BE2C (cell line): ENCODE results near the gene TCF3.

ENCODE experiments used
- DNase-seq: peaks from one replicate; pipeline ENCODE4 v3.0.0-alpha.2; 2020
- H3K27me3 ChIP-seq: fragments of 250-450 bp; sonication (Bioruptor Pico); 2 replicates; pipeline ENCODE4 v1.5.1; 2020; ENCODE audit warnings: mild to moderate bottlenecking
- H3K36me3 ChIP-seq: fragments of 250-450 bp; sonication (Bioruptor Pico); 2 replicates; pipeline ENCODE4 v1.5.1; 2020; ENCODE audit warnings: mild to moderate bottlenecking
- H3K4me1 ChIP-seq: fragments of 250-450 bp; sonication (Bioruptor Pico); 2 replicates; pipeline ENCODE4 v1.5.1; 2020
- H3K4me3 ChIP-seq: 2 replicates; pipeline ENCODE4 v1.5.1; 2011; ENCODE audit warnings: low read depth, low read length
- H3K9me3 ChIP-seq: fragments of 250-450 bp; sonication (Bioruptor Pico); 2 replicates; pipeline ENCODE4 v1.5.1; 2020
- TF ChIP-seq, protein P1 (sequence below): IDR thresholded peaks from 2 replicates; pipeline ENCODE4 v1.5.1; 2012; ENCODE audit warnings: mild to moderate bottlenecking, low read depth, low read length

The TCF3 gene

DNA sequence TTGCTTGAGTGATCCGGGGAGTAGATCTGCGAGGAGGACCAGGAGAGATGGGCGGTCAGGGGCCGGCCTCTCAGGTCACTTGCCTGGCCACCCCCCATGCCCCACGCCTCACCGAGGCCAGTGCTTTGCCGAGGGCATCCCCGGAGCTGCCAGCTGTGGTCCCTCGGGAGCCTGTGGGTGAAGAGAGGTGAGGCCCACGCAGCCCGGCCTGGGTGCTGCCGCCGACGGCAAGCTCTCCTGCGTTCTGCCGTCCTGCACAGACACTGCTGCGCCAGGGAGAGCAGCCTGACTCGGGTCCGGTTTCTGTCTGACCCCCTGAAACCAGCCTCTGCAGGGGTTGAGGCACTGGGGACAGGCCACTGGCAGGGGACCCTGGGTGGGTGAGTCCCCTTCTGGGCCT, 31.4 kb downstream of the TCF3 start:
- Histone ChIP-seq H3K4me3 (no peak overlapping the region), H3K4me1 (no peaks in the 10 kb centered on the region), H3K9me3 (no peaks in the 10 kb centered on the region), H3K36me3 (peaks cover 80% of the 10 kb centered on the region), H3K27me3 (no peaks in the 10 kb centered on the region)
- no peak for DNase-seq
- TF ChIP-seq, protein P1, sequence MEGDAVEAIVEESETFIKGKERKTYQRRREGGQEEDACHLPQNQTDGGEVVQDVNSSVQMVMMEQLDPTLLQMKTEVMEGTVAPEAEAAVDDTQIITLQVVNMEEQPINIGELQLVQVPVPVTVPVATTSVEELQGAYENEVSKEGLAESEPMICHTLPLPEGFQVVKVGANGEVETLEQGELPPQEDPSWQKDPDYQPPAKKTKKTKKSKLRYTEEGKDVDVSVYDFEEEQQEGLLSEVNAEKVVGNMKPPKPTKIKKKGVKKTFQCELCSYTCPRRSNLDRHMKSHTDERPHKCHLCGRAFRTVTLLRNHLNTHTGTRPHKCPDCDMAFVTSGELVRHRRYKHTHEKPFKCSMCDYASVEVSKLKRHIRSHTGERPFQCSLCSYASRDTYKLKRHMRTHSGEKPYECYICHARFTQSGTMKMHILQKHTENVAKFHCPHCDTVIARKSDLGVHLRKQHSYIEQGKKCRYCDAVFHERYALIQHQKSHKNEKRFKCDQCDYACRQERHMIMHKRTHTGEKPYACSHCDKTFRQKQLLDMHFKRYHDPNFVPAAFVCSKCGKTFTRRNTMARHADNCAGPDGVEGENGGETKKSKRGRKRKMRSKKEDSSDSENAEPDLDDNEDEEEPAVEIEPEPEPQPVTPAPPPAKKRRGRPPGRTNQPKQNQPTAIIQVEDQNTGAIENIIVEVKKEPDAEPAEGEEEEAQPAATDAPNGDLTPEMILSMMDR: no peak

DNA sequence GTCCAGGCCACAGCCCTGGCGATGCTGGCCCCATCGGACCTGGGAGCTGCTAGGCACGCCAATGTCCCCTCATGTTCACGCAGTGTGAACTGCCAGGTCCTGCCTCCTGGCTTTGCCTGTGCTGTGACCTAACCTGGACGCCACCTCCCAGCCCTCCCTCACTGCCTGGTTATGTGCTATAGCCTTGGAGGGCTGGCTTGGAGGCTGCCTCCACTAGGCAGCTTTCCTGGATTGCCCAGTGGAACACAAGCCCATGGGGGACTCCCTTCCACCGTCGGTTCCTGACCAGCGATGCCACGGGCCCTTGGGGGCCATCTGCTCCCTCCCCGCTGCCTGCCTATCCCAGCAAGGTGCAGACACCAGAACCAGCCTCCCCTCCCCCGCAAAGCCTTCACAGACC, 31.9 kb downstream of the TCF3 start:
- H3K4me3 ChIP-seq: no peak overlapping the region
- TF ChIP-seq, protein P1: no peak
- H3K27me3 ChIP-seq: no peaks in the 10 kb centered on the region
- H3K36me3 ChIP-seq: peaks cover 80% of the 10 kb centered on the region
- no peaks in the 10 kb centered on the region for H3K4me1 ChIP-seq
- DNase-seq: no peak
- no peaks in the 10 kb centered on the region for H3K9me3 ChIP-seq

DNA sequence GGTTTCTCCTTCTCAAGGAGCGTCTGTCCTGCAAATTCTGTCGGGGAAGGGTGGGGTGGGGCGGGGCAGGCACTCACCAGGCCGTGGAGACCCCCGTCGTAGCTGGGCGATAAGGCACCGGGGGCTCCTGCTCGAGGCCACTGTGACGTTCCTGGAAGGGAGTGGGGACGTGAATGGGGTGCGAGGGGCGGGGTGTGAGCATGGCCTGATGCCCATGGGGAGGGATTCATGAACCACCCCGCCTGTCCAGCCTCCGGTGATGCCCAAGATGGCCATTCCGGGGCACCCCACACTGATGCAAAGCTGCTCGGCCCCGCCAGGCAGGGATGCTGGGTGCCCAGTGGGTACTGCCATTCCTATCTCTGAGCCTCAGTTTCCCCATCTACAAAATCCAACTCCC, 32.7 kb downstream of the TCF3 start:
- TF ChIP-seq, protein P1: no peak
- DNase-seq: no peak
- H3K9me3 ChIP-seq: no peaks in the 10 kb centered on the region
- peaks cover 83% of the 10 kb centered on the region for H3K36me3 ChIP-seq
- H3K4me3 ChIP-seq: no peak overlapping the region
- no peaks in the 10 kb centered on the region for H3K4me1 ChIP-seq
- no peaks in the 10 kb centered on the region for H3K27me3 ChIP-seq

DNA sequence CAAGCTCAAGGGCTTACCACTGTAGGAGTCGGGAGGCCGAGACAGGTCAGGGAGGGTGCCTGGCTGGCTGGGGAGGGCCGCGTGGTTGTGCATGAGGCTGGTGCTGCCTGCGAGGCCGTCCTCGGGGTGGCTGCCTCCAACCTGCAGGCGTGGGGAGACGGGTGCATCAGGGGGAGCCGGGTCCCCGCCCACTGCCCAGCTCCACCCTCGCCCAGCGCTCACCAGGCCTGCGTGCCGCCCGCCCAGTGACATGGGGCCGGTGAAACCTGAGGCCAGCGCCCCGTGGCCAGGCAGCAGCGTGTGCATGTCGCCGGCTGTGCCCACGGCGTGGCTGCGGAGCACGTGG, 33.3 kb downstream of the TCF3 start:
- H3K36me3 ChIP-seq: peaks cover 84% of the 10 kb centered on the region
- no peaks in the 10 kb centered on the region for H3K27me3 ChIP-seq
- TF ChIP-seq, protein P1: no peak
- no peak overlapping the region for H3K4me3 ChIP-seq
- no peaks in the 10 kb centered on the region for H3K9me3 ChIP-seq
- DNase-seq: no peak
- H3K4me1 ChIP-seq: no peaks in the 10 kb centered on the region

DNA sequence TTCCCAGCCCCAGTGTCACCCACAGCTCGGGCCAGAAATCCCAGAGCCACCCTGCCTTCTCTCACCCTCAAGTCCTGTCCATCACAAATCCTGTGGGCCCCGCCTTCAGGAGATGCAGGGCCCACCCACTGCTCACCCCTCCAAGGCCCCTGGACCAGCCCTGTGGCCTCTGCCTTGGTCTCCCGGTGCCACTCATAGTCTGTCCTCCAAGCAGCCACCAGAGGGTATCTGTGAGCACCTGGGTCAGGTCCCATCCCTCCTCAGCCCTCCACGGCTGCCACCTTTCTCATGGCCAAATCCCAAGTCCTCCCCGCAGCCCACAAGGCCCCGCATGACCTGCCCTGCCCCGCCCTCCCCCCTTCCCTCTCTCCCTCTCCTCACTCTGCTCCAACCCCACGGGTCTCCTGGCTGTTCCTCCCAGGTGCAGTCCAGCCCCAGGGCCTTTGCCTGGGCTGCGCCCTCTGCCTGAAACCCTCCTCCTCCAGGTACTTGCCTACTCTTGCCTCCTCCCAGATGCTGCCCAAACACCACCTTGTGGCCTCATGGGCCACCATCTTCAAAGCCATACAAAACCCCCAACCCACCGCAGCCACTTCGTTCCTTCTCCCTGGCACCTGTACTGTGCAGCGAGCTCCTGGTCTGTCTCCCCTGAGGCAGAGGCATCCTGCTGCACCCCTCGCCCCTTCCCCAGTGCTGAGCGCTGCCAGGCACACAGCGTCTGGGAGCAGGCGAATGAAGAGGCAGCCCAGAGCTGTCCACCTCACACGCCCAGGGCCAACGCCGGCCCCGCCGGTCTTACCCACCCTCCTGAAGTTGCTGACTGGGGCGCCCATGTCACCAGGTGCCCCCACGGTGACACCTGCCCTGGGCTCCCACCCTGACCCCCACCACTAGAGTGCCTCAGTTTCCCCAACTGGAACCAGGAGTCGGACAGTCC, 34.0 kb downstream of the TCF3 start:
- Histone ChIP-seq H3K36me3 (peaks cover 83% of the 10 kb centered on the region), H3K27me3 (no peaks in the 10 kb centered on the region), H3K9me3 (no peaks in the 10 kb centered on the region), H3K4me1 (no peaks in the 10 kb centered on the region), H3K4me3 (no peak overlapping the region)
- TF ChIP-seq, protein P1: peak; percentile 55
- DNase-seq: peak; percentile 62

DNA sequence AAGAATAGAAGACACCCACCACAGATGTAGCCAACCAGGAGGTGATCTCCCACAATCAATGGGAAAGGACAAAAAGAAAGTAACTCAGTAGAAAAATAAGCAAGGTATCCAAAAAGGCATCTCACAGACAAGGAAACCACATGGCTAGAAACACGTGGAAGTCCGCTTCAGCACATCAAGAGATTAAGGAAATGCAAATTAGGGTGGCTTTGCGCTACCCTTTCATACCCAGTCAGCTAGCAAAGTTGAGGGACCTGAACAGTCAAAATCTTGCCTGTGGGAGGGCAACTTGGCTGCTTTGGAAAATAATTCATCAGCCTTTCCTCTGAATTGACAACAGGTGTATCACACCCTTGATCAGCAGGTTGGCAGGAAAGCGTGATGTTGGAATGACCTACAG, 35.5 kb downstream of the TCF3 start:
- TF ChIP-seq, protein P1: no peak
- no peaks in the 10 kb centered on the region for H3K27me3 ChIP-seq
- no peak overlapping the region for H3K4me3 ChIP-seq
- DNase-seq: no peak
- peaks cover 87% of the 10 kb centered on the region for H3K36me3 ChIP-seq
- H3K4me1 ChIP-seq: no peaks in the 10 kb centered on the region
- H3K9me3 ChIP-seq: no peaks in the 10 kb centered on the region
